ENCODE measurements around the gene HSPB6. TPM values are rescaled to one million over a fixed set of nuclear protein-coding genes. Genes with fewer than 3 reads are reported as not detected.

Gene HSPB6
- total RNA-seq, 1 experiment from 2014 or later = 0.87 TPM

GRCh38 chr19:35777961-35778360, 21.1 kb upstream of the HSPB6 start:
- ATAC-seq = no peak
- in situ Hi-C loops (cut with HindIII; ENCODE audit: low pct_unique_long_range_greater_than_20kb, low sequenced_read_pairs) (no loop called here), intact Hi-C loops (cut with micrococcal nuclease; ENCODE audit: unreplicated experiment) (no loop called here)
- no peaks in the 10 kb centered on the region for H3K27me3 ChIP-seq (ENCODE audit: control insufficient read depth, insufficient read depth, low read length)
- no peak overlapping the region for H3K27ac ChIP-seq (ENCODE audit: low read length)
- ChIA-PET POLR2A (interaction anchor here (0.6 kb wide), 1 partner anchor 15 kb away, joined by 3 read pairs; no protein-coding TSS in a partner anchor), CTCF (no interaction called here)
- DNase-seq (ENCODE audit: low read depth, low spot score) = no peak
- BruUV-seq (replicated peaks) = no TSS peak
- H3K36me3 ChIP-seq (ENCODE audit: control insufficient read depth, insufficient read depth, low read length) = no peaks in the 10 kb centered on the region
- no peak overlapping the region for H3K4me3 ChIP-seq (ENCODE audit: low read depth in 2 of 2, low read length in 2 of 2)
- peaks cover 11% of the 10 kb centered on the region; the same call in 1 of the 2 replicates for H3K4me1 ChIP-seq (ENCODE audit: control insufficient read depth, insufficient read depth, low read length)
- no peaks in the 10 kb centered on the region for H3K9me3 ChIP-seq (ENCODE audit: control insufficient read depth, insufficient read depth, low read depth, low read length)
- TF ChIP-seq TCF7L2 (IDR thresholded peaks at IDR 0.05; ENCODE audit: low read depth, low read length) (no peak), POLR2AphosphoS5 (IDR thresholded peaks at IDR 0.05; ENCODE audit: low read depth, low read length) (no peak), CTCF (IDR thresholded peaks at IDR 0.05) (no peak), SIN3A (IDR thresholded peaks at IDR 0.05; ENCODE audit: borderline replicate concordance, insufficient read depth, low read depth, low read length) (no peak)
- TF ChIP-seq, protein P1, sequence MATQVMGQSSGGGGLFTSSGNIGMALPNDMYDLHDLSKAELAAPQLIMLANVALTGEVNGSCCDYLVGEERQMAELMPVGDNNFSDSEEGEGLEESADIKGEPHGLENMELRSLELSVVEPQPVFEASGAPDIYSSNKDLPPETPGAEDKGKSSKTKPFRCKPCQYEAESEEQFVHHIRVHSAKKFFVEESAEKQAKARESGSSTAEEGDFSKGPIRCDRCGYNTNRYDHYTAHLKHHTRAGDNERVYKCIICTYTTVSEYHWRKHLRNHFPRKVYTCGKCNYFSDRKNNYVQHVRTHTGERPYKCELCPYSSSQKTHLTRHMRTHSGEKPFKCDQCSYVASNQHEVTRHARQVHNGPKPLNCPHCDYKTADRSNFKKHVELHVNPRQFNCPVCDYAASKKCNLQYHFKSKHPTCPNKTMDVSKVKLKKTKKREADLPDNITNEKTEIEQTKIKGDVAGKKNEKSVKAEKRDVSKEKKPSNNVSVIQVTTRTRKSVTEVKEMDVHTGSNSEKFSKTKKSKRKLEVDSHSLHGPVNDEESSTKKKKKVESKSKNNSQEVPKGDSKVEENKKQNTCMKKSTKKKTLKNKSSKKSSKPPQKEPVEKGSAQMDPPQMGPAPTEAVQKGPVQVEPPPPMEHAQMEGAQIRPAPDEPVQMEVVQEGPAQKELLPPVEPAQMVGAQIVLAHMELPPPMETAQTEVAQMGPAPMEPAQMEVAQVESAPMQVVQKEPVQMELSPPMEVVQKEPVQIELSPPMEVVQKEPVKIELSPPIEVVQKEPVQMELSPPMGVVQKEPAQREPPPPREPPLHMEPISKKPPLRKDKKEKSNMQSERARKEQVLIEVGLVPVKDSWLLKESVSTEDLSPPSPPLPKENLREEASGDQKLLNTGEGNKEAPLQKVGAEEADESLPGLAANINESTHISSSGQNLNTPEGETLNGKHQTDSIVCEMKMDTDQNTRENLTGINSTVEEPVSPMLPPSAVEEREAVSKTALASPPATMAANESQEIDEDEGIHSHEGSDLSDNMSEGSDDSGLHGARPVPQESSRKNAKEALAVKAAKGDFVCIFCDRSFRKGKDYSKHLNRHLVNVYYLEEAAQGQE (IDR thresholded peaks at IDR 0.05; ENCODE audit: insufficient read depth in 1 of 2, low read depth in 2 of 2, low read length in 1 of 2) = no peak

GRCh38 chr19:35777086-35777841, 20.4 kb upstream of the HSPB6 start:
- in situ Hi-C loops (cut with HindIII; ENCODE audit: low pct_unique_long_range_greater_than_20kb, low sequenced_read_pairs) = no loop called here
- intact Hi-C loops (cut with micrococcal nuclease; ENCODE audit: unreplicated experiment) = no loop called here
- no peak for ATAC-seq
- H3K4me3 ChIP-seq (ENCODE audit: low read depth in 2 of 2, low read length in 2 of 2) = no peak overlapping the region
- no peaks in the 10 kb centered on the region for H3K9me3 ChIP-seq (ENCODE audit: control insufficient read depth, insufficient read depth, low read depth, low read length)
- H3K27ac ChIP-seq (ENCODE audit: low read length) = no peak overlapping the region
- TF ChIP-seq POLR2AphosphoS5 (IDR thresholded peaks at IDR 0.05; ENCODE audit: low read depth, low read length) = no peak
- TF ChIP-seq, protein P1 (IDR thresholded peaks at IDR 0.05; ENCODE audit: insufficient read depth in 1 of 2, low read depth in 2 of 2, low read length in 1 of 2) = no peak
- TF ChIP-seq TCF7L2 (IDR thresholded peaks at IDR 0.05; ENCODE audit: low read depth, low read length) = no peak
- TF ChIP-seq SIN3A (IDR thresholded peaks at IDR 0.05; ENCODE audit: borderline replicate concordance, insufficient read depth, low read depth, low read length) = no peak
- no peak for TF ChIP-seq CTCF (IDR thresholded peaks at IDR 0.05)
- TSS peak; percentile 74 for BruUV-seq (replicated peaks)
- no peaks in the 10 kb centered on the region for H3K27me3 ChIP-seq (ENCODE audit: control insufficient read depth, insufficient read depth, low read length)
- ChIA-PET POLR2A (interaction anchor here (0.6 kb wide), 1 partner anchor 14 kb away, joined by 3 read pairs; no protein-coding TSS in a partner anchor), CTCF (interaction anchor here (0.5 kb wide), 1 partner anchor 83 kb away, joined by 4 read pairs; no protein-coding TSS in a partner anchor)
- H3K4me1 ChIP-seq (ENCODE audit: control insufficient read depth, insufficient read depth, low read length) = peaks cover 11% of the 10 kb centered on the region; the same call in 1 of the 2 replicates
- no peaks in the 10 kb centered on the region for H3K36me3 ChIP-seq (ENCODE audit: control insufficient read depth, insufficient read depth, low read length)
- no peak for DNase-seq (ENCODE audit: low read depth, low spot score)
